MCF 10A (cell line): ENCODE measurements around the gene SNRPB. TPM values are rescaled to one million over a fixed set of nuclear protein-coding genes. Genes with fewer than 3 reads are reported as not detected.

Source experiments
- Bru-seq: library from RNA; stranded (reverse); fragments of 400-500 nt; gene quantifications from one replicate; lab custom pipeline; 2021; lab: Mats Ljungman, UMichigan
- BruChase-seq, 2 experiments: library from RNA; stranded (reverse); fragments of 400-500 nt; gene quantifications; one replicate each; lab custom pipeline; 2021; lab: Mats Ljungman, UMichigan
- BruUV-seq: library from RNA; stranded (reverse); fragments of 400-500 nt; replicated peaks from 2 replicates; lab custom pipeline; 2021; lab: Mats Ljungman, UMichigan
- CTCF ChIA-PET: fragments of 300-600 bp; sonication (Branson Sonifier 250); formaldehyde crosslinking; extraction: SDS; loops from one replicate; lab custom pipeline; 2021; ENCODE audit warnings: antibody characterized with exemption, inconsistent platforms; lab: Yijun Ruan, JAX
- POLR2A ChIA-PET: fragments of 300-600, 350-650 bp; sonication (Branson Sonifier 250); formaldehyde crosslinking; extraction: SDS; loops from one replicate; lab custom pipeline; 2020; ENCODE audit warnings: antibody characterized with exemption, inconsistent platforms; lab: Yijun Ruan, JAX
- DNase-seq: peaks from one replicate; pipeline ENCODE4 v3.0.0-alpha.2; 2018; ENCODE audit not compliant: unreplicated experiment
- H3K27ac Mint-ChIP-seq: one replicate; pipeline ENCODE4 v1.8.0; 2022; ENCODE audit warnings: mild to moderate bottlenecking, low read depth, mixed read lengths; ENCODE audit not compliant: unreplicated experiment
- H3K27me3 Mint-ChIP-seq: one replicate; pipeline ENCODE4 v1.8.0; 2022; ENCODE audit warnings: mixed read lengths; ENCODE audit not compliant: insufficient read depth, unreplicated experiment
- H3K36me3 Mint-ChIP-seq: one replicate; pipeline ENCODE4 v1.8.0; 2022; ENCODE audit warnings: mild to moderate bottlenecking, moderate library complexity, mixed read lengths; ENCODE audit not compliant: insufficient read depth, unreplicated experiment
- H3K4me1 Mint-ChIP-seq: one replicate; pipeline ENCODE4 v1.8.0; 2022; ENCODE audit warnings: mixed read lengths; ENCODE audit not compliant: insufficient read depth, unreplicated experiment
- H3K4me3 Mint-ChIP-seq: one replicate; pipeline ENCODE4 v1.8.0; 2022; ENCODE audit warnings: mild to moderate bottlenecking, moderate library complexity, mixed read lengths; ENCODE audit not compliant: unreplicated experiment
- H3K9me3 Mint-ChIP-seq: one replicate; pipeline ENCODE4 v1.8.0; 2022; ENCODE audit warnings: mixed read lengths; ENCODE audit not compliant: unreplicated experiment
- CTCF ChIP-seq: fragments of 200-600 bp; IDR thresholded peaks from one replicate; pipeline ENCODE4 v1.8.0; 2022; ENCODE audit warnings: antibody characterized with exemption, mild to moderate bottlenecking; ENCODE audit not compliant: unreplicated experiment
- intact Hi-C: fragments of 100-400 bp; cut with micrococcal nuclease; formaldehyde crosslinking; loops from 2 replicates; pipeline ENCODE4 v1.14.1; 2022
- long read RNA-seq: library from polyadenylated mRNA; stranded (forward); transcript quantifications from one replicate; pipeline ENCODE4 v2.0.0, GENCODE V29; 2022
- total RNA-seq: library from RNA; stranded (reverse); gene quantifications from 2 replicates; pipeline ENCODE4 v1.2.3, GENCODE V29; 2022

The SNRPB gene
- total RNA-seq (236 and 240 TPM in 2 replicates), Bru-seq, nascent RNA (percentile 97 among the genes with signal in this experiment), BruChase-seq, experiment 1, labeled RNA remaining after a 6-hour chase (percentile 95 among the genes with signal in this experiment), BruChase-seq, experiment 2, labeled RNA remaining after a 2-hour chase (percentile 91 among the genes with signal in this experiment)
- long read RNA-seq, transcript SNRPB-201 (7 exons, 1,154 nt), result major isoform, 326 of 468 reads
- long read RNA-seq, transcript SNRPB-202 (7 exons, 1,008 nt), result minor isoform, 97 of 468 reads
- long read RNA-seq, partial matches to known transcripts, result 26 of 468 reads
- long read RNA-seq, other reads (novel, unspliced or antisense), result 18 of 468 reads

GRCh38 chr20:2470423-2471193 is at the start of gene SNRPB:
Gene SNRPB (minus strand): TSS chr20:2470789. CDS start chr20:2470690, 99 bp downstream.
- CTCF ChIA-PET, result interaction anchor here (0.6 to 6.8 kb wide), 9 partner anchors 15 to 1246 kb away, joined by 3 to 62 read pairs (median 3); no protein-coding TSS in a partner anchor
- no peaks in the 10 kb centered on the region for H3K9me3 Mint-ChIP-seq
- H3K4me1 Mint-ChIP-seq, result peaks cover 55% of the 10 kb centered on the region

GRCh38 chr20:2519115-2519809 is 48.7 kb upstream of the SNRPB start:
- no peak overlapping the region for H3K4me3 Mint-ChIP-seq
- intact Hi-C loops, result no loop called here
- BruUV-seq, result no TSS peak
- H3K9me3 Mint-ChIP-seq, result no peaks in the 10 kb centered on the region
- no peak for DNase-seq
- no peaks in the 10 kb centered on the region for H3K27me3 Mint-ChIP-seq
- no peak overlapping the region for H3K27ac Mint-ChIP-seq
- no peak for TF ChIP-seq CTCF
- no peaks in the 10 kb centered on the region for H3K4me1 Mint-ChIP-seq
- H3K36me3 Mint-ChIP-seq, result no peaks in the 10 kb centered on the region
- POLR2A ChIA-PET, result interaction anchor here (1.0 to 1.6 kb wide), 2 partner anchors 10 to 133 kb away, joined by 4 to 7 read pairs; partner anchors contain the start of gene NOP56
- CTCF ChIA-PET, result interaction anchor here (0.6 to 1.6 kb wide), 3 partner anchors 43 to 1043 kb away, joined by 3 to 5 read pairs (median 3); no protein-coding TSS in a partner anchor

More at GRCh38 chr20:2470423-2471193, at the start of gene SNRPB:
- intact Hi-C loops, result no loop called here
- POLR2A ChIA-PET, result interaction anchor here (0.6 to 5.1 kb wide), 46 partner anchors 9 to 1350 kb away, joined by 3 to 75 read pairs (median 4); partner anchors contain the start of genes IDH3B, NOP56, SDCBP2 and STK35
- H3K4me3 Mint-ChIP-seq, result peak within 1 kb of the TSS; percentile 96
- no peaks in the 10 kb centered on the region for H3K27me3 Mint-ChIP-seq
- TSS peak; percentile 48 for BruUV-seq
- H3K36me3 Mint-ChIP-seq, result peaks cover 51% of the 10 kb centered on the region
- peak within 1 kb of the TSS; percentile 100 for H3K27ac Mint-ChIP-seq
- DNase-seq, result peak; percentile 98
- TF ChIP-seq CTCF, result no peak

GRCh38 chr20:2518558-2518957 is 48.0 kb upstream of the SNRPB start:
- DNase-seq, result no peak
- H3K27ac Mint-ChIP-seq, result no peak overlapping the region
- ChIA-PET CTCF (no interaction called here), POLR2A (interaction anchor here (0.8 to 1.0 kb wide), 2 partner anchors 9 to 134 kb away, joined by 3 to 9 read pairs; partner anchors contain the start of gene NOP56)
- TF ChIP-seq CTCF, result no peak
- H3K4me3 Mint-ChIP-seq, result no peak overlapping the region
- H3K9me3 Mint-ChIP-seq, result no peaks in the 10 kb centered on the region
- H3K27me3 Mint-ChIP-seq, result no peaks in the 10 kb centered on the region
- intact Hi-C loops, result no loop called here
- H3K4me1 Mint-ChIP-seq, result no peaks in the 10 kb centered on the region
- BruUV-seq, result no TSS peak
- no peaks in the 10 kb centered on the region for H3K36me3 Mint-ChIP-seq
